8988T (cell line): ENCODE data around the gene COL6A6.

ENCODE experiments used
- DNase-seq: peaks from one replicate; pipeline ENCODE4 v3.0.0; 2011

COL6A6 gene

GRCh38 chr3:130516645-130517512 lies at the start of gene COL6A6:
COL6A6 (plus strand) TSS chr3:130517177; CDS start chr3:130560365, 43,188 bp downstream.
- DNase-seq: no peak

- DNase-seq: no peak
Observed at GRCh38 chr3:130468311-130468710, 48.7 kb upstream of the COL6A6 start.

GRCh38 chr3:130470126-130470525 lies 46.9 kb upstream of the COL6A6 start:
- no peak for DNase-seq

GRCh38 chr3:130473416-130473815 lies 43.6 kb upstream of the COL6A6 start:
- DNase-seq: no peak

- DNase-seq: no peak
Observed at GRCh38 chr3:130480736-130481135, 36.2 kb upstream of the COL6A6 start.

- DNase-seq: no peak
Observed at GRCh38 chr3:130488288-130488687, 28.7 kb upstream of the COL6A6 start.

- DNase-seq: no peak
Observed at GRCh38 chr3:130488769-130489450, 28.1 kb upstream of the COL6A6 start.

GRCh38 chr3:130490241-130490640 lies 26.7 kb upstream of the COL6A6 start:
- no peak for DNase-seq

GRCh38 chr3:130491431-130491830 lies 25.5 kb upstream of the COL6A6 start:
- DNase-seq: no peak

GRCh38 chr3:130504701-130505100 lies 12.3 kb upstream of the COL6A6 start:
- no peak for DNase-seq

GRCh38 chr3:130506031-130506430 lies 10.9 kb upstream of the COL6A6 start:
- no peak for DNase-seq

- DNase-seq: no peak
Observed at GRCh38 chr3:130507746-130508145, 9.2 kb upstream of the COL6A6 start.

GRCh38 chr3:130509008-130509407 lies 8.0 kb upstream of the COL6A6 start:
- DNase-seq: no peak

GRCh38 chr3:130514681-130515080 lies 2.3 kb upstream of the COL6A6 start:
- no peak for DNase-seq

- DNase-seq: no peak
Observed at GRCh38 chr3:130515755-130516154, 1.2 kb upstream of the COL6A6 start.

- DNase-seq: no peak
Observed at GRCh38 chr3:130517602-130518001, 625 bp downstream of the COL6A6 start.

- no peak for DNase-seq
Observed at GRCh38 chr3:130519754-130520153, 2.8 kb downstream of the COL6A6 start.

- DNase-seq: no peak
Observed at GRCh38 chr3:130522399-130522798, 5.4 kb downstream of the COL6A6 start.

- no peak for DNase-seq
Observed at GRCh38 chr3:130527426-130527825, 10.4 kb downstream of the COL6A6 start.

GRCh38 chr3:130528120-130528519 lies 11.1 kb downstream of the COL6A6 start:
- no peak for DNase-seq

GRCh38 chr3:130529486-130530215 lies 12.7 kb downstream of the COL6A6 start:
- DNase-seq: no peak

- DNase-seq: no peak
Observed at GRCh38 chr3:130533247-130533646, 16.3 kb downstream of the COL6A6 start.

GRCh38 chr3:130537673-130538304 lies 20.8 kb downstream of the COL6A6 start:
- DNase-seq: no peak
